Measurements from ENCODE around the gene TDRD1. TPM values are rescaled to one million over a fixed set of nuclear protein-coding genes. Genes with fewer than 3 reads are reported as not detected.

The TDRD1 gene
- total RNA-seq, 3 donors from 2014 or later (not counting 1 experiment from before 2014, with no cell fraction given) = 0.08 to 0.33 (median 0.09) TPM

DNA sequence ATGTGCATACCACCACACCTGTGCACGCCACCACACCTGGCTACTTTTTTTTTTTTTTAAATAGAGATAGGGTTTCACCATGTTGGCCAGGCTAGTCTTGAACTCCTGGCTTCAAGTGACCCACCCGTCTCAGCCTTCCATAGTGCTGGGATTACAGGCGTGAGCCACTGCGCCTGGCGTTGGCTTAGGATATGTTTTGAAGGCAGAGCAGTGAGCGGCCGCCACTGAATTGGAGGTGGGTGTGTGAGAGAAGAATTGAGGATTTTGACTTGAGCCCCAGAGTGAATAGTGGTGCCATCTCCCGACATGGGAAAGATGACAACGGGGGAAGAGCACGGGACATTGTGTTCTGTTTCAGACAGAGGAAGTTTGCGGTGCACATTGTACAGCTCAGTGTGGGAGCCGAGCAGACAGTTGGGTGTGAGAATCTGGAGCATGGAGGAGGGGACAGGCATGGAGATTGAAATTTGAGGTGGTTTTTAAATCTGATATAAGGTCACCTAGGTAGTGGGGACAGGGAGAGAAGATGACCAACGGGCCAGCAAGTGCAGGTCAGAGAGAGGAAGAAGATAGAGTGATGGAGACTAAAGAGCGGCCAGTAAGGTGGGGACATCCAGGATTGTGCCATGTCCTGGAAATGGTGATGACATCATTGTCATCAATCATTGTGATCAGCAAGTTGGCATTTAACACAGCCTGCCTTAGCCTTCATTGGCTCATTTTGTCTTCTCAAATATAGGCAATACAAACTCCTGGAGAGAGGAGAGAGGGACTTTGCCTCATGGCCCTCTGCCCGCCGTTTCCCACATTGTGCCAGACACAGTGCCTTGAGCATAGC lies 95.7 kb downstream of the TDRD1 start:
- no peak overlapping the region for H3K4me3 ChIP-seq (ENCODE audit: low read length)
- intact Hi-C loops (cut with micrococcal nuclease) = no loop called here
- no peak for ATAC-seq
- no peaks in the 10 kb centered on the region for H3K4me1 Mint-ChIP-seq
- H3K27me3 ChIP-seq (ENCODE audit: control insufficient read depth, insufficient read depth, low read length) = no peaks in the 10 kb centered on the region
- H3K27ac Mint-ChIP-seq = no peak overlapping the region
- H3K36me3 ChIP-seq (ENCODE audit: control insufficient read depth, insufficient read depth, low read length) = no peaks in the 10 kb centered on the region
- 91% methylated on average over 16 of the region's 16 CpGs for WGBS (ENCODE audit: insufficient coverage)
- no peak for DNase-seq
- no peaks in the 10 kb centered on the region for H3K4me1 ChIP-seq (ENCODE audit: control insufficient read depth, insufficient read depth, low read length)
- no peaks in the 10 kb centered on the region for H3K9me3 Mint-ChIP-seq
- H3K9me3 ChIP-seq (ENCODE audit: control insufficient read depth, insufficient read depth, low read length) = no peaks in the 10 kb centered on the region
- H3K4me3 Mint-ChIP-seq = no peak overlapping the region
- H3K36me3 Mint-ChIP-seq = no peaks in the 10 kb centered on the region
- TF ChIP-seq, protein P1, sequence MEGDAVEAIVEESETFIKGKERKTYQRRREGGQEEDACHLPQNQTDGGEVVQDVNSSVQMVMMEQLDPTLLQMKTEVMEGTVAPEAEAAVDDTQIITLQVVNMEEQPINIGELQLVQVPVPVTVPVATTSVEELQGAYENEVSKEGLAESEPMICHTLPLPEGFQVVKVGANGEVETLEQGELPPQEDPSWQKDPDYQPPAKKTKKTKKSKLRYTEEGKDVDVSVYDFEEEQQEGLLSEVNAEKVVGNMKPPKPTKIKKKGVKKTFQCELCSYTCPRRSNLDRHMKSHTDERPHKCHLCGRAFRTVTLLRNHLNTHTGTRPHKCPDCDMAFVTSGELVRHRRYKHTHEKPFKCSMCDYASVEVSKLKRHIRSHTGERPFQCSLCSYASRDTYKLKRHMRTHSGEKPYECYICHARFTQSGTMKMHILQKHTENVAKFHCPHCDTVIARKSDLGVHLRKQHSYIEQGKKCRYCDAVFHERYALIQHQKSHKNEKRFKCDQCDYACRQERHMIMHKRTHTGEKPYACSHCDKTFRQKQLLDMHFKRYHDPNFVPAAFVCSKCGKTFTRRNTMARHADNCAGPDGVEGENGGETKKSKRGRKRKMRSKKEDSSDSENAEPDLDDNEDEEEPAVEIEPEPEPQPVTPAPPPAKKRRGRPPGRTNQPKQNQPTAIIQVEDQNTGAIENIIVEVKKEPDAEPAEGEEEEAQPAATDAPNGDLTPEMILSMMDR (IDR thresholded peaks at IDR 0.05) = no peak
- H3K27me3 Mint-ChIP-seq (ENCODE audit: low read depth in 2 of 2) = peaks cover 7 to 15% of the 10 kb centered on the region in 2 donors
- H3K27ac ChIP-seq (ENCODE audit: low read length) = no peak overlapping the region

DNA sequence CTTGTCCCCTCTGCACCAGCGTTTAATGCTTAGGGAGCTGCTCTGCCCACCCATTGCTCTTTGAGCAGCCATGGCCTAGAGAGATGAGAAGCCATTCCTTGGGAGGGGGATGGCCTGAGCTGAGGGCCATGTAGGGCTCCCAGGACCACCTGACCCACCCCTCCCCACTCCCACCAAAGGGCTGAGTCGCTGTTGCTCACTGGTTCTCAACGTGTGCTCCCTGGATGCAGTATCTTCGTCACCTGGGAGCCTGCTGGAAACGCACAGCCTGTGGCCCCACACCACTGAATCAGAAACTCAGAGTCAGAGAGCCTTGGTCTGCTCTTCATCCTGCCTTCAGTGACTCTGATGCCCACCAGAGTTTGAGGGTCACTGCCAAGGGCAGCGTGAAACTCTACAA lies 96.9 kb downstream of the TDRD1 start:
- ATAC-seq (no peak), DNase-seq (no peak)
- Mint-ChIP-seq H3K36me3 (no peaks in the 10 kb centered on the region), H3K4me3 (no peak overlapping the region), H3K27ac (no peak overlapping the region), H3K27me3 (ENCODE audit: low read depth in 2 of 2) (peaks cover 5 to 7% of the 10 kb centered on the region in 2 donors), H3K4me1 (no peaks in the 10 kb centered on the region), H3K9me3 (no peaks in the 10 kb centered on the region)
- intact Hi-C loops (cut with micrococcal nuclease) = no loop called here
- no peaks in the 10 kb centered on the region for H3K36me3 ChIP-seq (ENCODE audit: control insufficient read depth, insufficient read depth, low read length)
- no peaks in the 10 kb centered on the region for H3K27me3 ChIP-seq (ENCODE audit: control insufficient read depth, insufficient read depth, low read length)
- H3K27ac ChIP-seq (ENCODE audit: low read length) = no peak overlapping the region
- H3K4me1 ChIP-seq (ENCODE audit: control insufficient read depth, insufficient read depth, low read length) = no peaks in the 10 kb centered on the region
- H3K4me3 ChIP-seq (ENCODE audit: low read length) = no peak overlapping the region
- H3K9me3 ChIP-seq (ENCODE audit: control insufficient read depth, insufficient read depth, low read length) = no peaks in the 10 kb centered on the region
- 89% methylated on average over 6 of the region's 6 CpGs for WGBS (ENCODE audit: insufficient coverage)
- TF ChIP-seq, protein P1 (IDR thresholded peaks at IDR 0.05) = no peak

DNA sequence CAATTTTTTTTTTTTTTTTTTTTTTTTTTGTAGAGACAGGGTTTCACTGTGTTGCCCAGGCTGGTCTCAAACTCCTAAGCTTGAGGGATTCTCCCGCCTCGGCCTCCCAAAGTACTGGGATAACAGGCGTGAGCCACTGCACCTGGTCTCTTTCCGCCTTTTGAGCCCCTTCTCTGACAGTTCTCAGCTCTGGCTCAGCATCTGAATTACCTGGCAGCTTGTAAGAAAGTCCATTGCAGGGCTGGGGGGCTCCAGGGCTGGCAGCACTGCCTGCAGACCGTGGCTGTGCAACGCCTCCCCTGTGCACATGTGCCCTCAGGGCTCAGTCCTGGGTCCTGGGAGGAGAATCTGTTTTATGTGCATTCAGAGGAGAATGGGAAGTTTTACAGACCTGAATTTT lies 97.5 kb downstream of the TDRD1 start:
- Histone ChIP-seq H3K4me3 (ENCODE audit: low read length) (no peak overlapping the region), H3K36me3 (ENCODE audit: control insufficient read depth, insufficient read depth, low read length) (no peaks in the 10 kb centered on the region), H3K27ac (ENCODE audit: low read length) (no peak overlapping the region), H3K27me3 (ENCODE audit: control insufficient read depth, insufficient read depth, low read length) (no peaks in the 10 kb centered on the region), H3K9me3 (ENCODE audit: control insufficient read depth, insufficient read depth, low read length) (no peaks in the 10 kb centered on the region), H3K4me1 (ENCODE audit: control insufficient read depth, insufficient read depth, low read length) (no peaks in the 10 kb centered on the region)
- no peaks in the 10 kb centered on the region for H3K4me1 Mint-ChIP-seq
- peaks cover 0 to 7% of the 10 kb centered on the region in 2 donors for H3K27me3 Mint-ChIP-seq (ENCODE audit: low read depth in 2 of 2)
- DNase-seq (no peak), ATAC-seq (no peak)
- H3K9me3 Mint-ChIP-seq = no peaks in the 10 kb centered on the region
- H3K27ac Mint-ChIP-seq = no peak overlapping the region
- no peaks in the 10 kb centered on the region for H3K36me3 Mint-ChIP-seq
- TF ChIP-seq, protein P1 (IDR thresholded peaks at IDR 0.05) = no peak
- no peak overlapping the region for H3K4me3 Mint-ChIP-seq
- intact Hi-C loops (cut with micrococcal nuclease) = no loop called here
- WGBS (ENCODE audit: insufficient coverage) = 81% methylated on average over 6 of the region's 6 CpGs
